Stomach (tissue), 9 donors: ENCODE measurements around the gene GSTM5. TPM values are rescaled to one million over a fixed set of nuclear protein-coding genes. Genes with fewer than 3 reads are reported as not detected.
A peak's percentile ranks its signal among the peaks of the same experiment; 100 is the strongest.
"Not testable (repeated sequence)": the region's sequence is repeated elsewhere in the genome, so short reads cannot be mapped to it uniquely, and the experiment has no call there.

Source experiments
- DNase-seq, 2 donors: peaks; one replicate each; pipeline versions ENCODE4 v3.0.0 to v3.0.0-alpha.2; 2013 to 2019
- H3K27ac ChIP-seq, 5 donors: fragments of 200-600 bp in 4 of 5; sonication (generic) in 4 of 5; one replicate each; pipeline ENCODE4 v1.5.1; 2013 to 2019; ENCODE audit warnings: mild to moderate bottlenecking in 1 of 5, moderate library complexity in 1 of 5
- H3K27me3 ChIP-seq, 3 donors: fragments of 200-600 bp; sonication (generic); one replicate each; pipeline ENCODE4 v1.5.1; 2017 to 2019; ENCODE audit warnings: mixed run types in 1 of 3
- H3K36me3 ChIP-seq, 4 donors: fragments of 200-600 bp; sonication (generic); 1 replicate in 3 of 4; 2 replicates in 1 of 4; pipeline ENCODE4 v1.5.1; 2016 to 2019
- H3K4me1 ChIP-seq, 4 donors: fragments of 200-600 bp; sonication (generic); one replicate each; pipeline ENCODE4 v1.5.1; 2016 to 2019
- H3K4me3 ChIP-seq, 4 donors: fragments of 200-600 bp; sonication (generic) in 3 of 4; one replicate each; pipeline ENCODE4 v1.5.1; 2016 to 2019; ENCODE audit warnings: mild to moderate bottlenecking in 1 of 4
- H3K9me3 ChIP-seq, 4 donors: fragments of 200-600 bp; sonication (generic); one replicate each; pipeline ENCODE4 v1.5.1; 2016 to 2019
- EP300 ChIP-seq: sonication (generic); formaldehyde crosslinking; IDR thresholded peaks from one replicate; pipeline ENCODE4 v1.6.1; 2017; ENCODE audit warnings: antibody characterized with exemption
- POLR2A ChIP-seq, 4 donors: fragments of 450-650 bp; IDR thresholded peaks; one replicate each; pipeline ENCODE4 v1.6.1; 2016; ENCODE audit warnings: antibody characterized with exemption in 4 of 4, control low read depth in 2 of 4, mild to moderate bottlenecking in 1 of 4, moderate library complexity in 1 of 4
- POLR2AphosphoS5 ChIP-seq, 3 donors: sonication (generic); formaldehyde crosslinking; IDR thresholded peaks; one replicate each; pipeline ENCODE4 v1.6.1; 2016; ENCODE audit warnings: antibody characterized with exemption in 3 of 3
- WGBS, 5 donors: extraction: QIAGEN DNeasy Blood & Tissue Kit in 3 of 5; methylation state at CpG; one replicate each; pipeline versions ENCODE4 v1.1.5 to v1.1.7; 2013 to 2018; 5-methylcytosine and 5-hydroxymethylcytosine counted together
- intact Hi-C: fragments of 100-400 bp; cut with DNase I; formaldehyde crosslinking; loops from one replicate; pipeline ENCODE4 v1.15.1; 2023; ENCODE audit warnings: low total_unique reads
- polyA plus RNA-seq, 3 donors: library from polyadenylated mRNA; stranded (reverse); fragments of 200-250 nt; gene quantifications; one replicate each; pipeline ENCODE4 v1.2.3, GENCODE V29; 2013
- total RNA-seq, 5 donors: library from RNA; depleted of rRNA; stranded (reverse); fragments of >200 nt; gene quantifications; one replicate each; pipeline versions ENCODE4 v1.1.0 to v1.2.3, GENCODE V29; 2014 to 2016
- TF ChIP-seq, protein P1 (sequence below), 7 experiments: fragments of 450-650 bp in 4 of 7; fragments of 200-600 bp in 3 of 7; sonication (generic) in 3 of 7; IDR thresholded peaks; one replicate each; pipeline ENCODE4 v1.5.1; 2016 to 2019; ENCODE audit warnings: antibody characterized with exemption in 7 of 7, control low read depth in 2 of 7, mild to moderate bottlenecking in 1 of 7
- donor health status: healthy with polysubstance abuse.
- donor health status: Bipolar disorder and iron deficiency.
- donor health status: healthy.

Gene GSTM5
- total and polyA plus RNA-seq, 8 donors = 1.4 to 35.6 (median 16.7) TPM; not detected in 2

DNA sequence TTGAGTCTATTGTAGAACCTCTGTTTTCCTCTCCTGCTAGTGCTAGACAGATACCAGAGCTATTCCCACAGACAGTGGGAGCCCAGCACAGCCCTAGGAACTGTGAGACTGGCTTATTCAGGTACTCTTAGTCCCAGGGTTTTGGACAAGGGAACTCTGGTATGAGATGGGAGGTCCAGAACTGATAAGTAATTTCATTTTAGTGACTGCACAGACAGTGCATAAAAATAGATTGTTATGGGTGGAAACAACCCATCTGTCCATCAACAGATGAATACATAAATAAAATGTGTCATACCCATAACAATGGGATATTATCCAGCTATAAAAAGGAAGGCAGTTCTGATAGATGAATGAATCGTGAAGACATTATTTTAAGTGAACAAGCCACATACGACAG lies 42.7 kb downstream of the GSTM5 start:
- H3K4me3 ChIP-seq = no peak overlapping the region
- 75 to 93% (median 82%) methylated on average over 2 of the region's 2 CpGs for WGBS, 5 donors
- H3K36me3 ChIP-seq = peaks cover 5 to 83% (median 26%) of the 10 kb centered on the region in 4 donors
- no peaks in the 10 kb centered on the region for H3K4me1 ChIP-seq
- TF ChIP-seq EP300 = no peak
- TF ChIP-seq POLR2A (IDR thresholded peaks at IDR 0.05) = no peak
- TF ChIP-seq POLR2AphosphoS5 (IDR thresholded peaks at IDR 0.05) = no peak
- TF ChIP-seq, protein P1, sequence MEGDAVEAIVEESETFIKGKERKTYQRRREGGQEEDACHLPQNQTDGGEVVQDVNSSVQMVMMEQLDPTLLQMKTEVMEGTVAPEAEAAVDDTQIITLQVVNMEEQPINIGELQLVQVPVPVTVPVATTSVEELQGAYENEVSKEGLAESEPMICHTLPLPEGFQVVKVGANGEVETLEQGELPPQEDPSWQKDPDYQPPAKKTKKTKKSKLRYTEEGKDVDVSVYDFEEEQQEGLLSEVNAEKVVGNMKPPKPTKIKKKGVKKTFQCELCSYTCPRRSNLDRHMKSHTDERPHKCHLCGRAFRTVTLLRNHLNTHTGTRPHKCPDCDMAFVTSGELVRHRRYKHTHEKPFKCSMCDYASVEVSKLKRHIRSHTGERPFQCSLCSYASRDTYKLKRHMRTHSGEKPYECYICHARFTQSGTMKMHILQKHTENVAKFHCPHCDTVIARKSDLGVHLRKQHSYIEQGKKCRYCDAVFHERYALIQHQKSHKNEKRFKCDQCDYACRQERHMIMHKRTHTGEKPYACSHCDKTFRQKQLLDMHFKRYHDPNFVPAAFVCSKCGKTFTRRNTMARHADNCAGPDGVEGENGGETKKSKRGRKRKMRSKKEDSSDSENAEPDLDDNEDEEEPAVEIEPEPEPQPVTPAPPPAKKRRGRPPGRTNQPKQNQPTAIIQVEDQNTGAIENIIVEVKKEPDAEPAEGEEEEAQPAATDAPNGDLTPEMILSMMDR (IDR thresholded peaks at IDR 0.05) = no peak
- intact Hi-C loops = loop anchor here (5.0 kb wide), 1 partner anchor 192 kb away; no protein-coding TSS in a partner anchor
- no peak overlapping the region for H3K27ac ChIP-seq
- H3K9me3 ChIP-seq = no peaks in the 10 kb centered on the region
- peaks cover 0 to 5% (median 0%) of the 10 kb centered on the region in 3 donors for H3K27me3 ChIP-seq
- DNase-seq = no peak

DNA sequence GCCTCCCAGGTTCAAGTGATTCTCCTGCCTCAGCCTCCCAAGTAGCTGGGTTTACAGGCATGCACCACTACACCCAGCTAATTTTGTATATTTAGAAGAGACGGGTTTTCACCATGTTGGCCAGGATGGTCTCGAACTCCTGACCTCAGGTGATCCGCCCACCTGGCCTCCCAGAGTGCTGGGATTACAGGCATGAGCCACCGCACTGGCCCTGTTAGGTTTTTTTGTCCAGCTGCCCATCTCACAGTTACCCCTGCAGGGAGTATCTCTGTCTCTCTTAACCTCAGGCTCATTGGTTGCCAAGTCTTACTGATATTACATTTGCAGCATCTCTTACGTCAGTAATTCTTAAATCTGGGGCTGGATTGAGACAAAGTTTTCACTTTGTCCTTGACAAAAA lies 44.3 kb downstream of the GSTM5 start:
- intact Hi-C loops, H3K4me1 ChIP-seq, H3K4me3 ChIP-seq, H3K9me3 ChIP-seq, H3K27me3 ChIP-seq, H3K27ac ChIP-seq: not testable (repeated sequence)
- DNase-seq = peak in 1 of 2 donors; percentile 16
- 93 to 96% (median 94%) methylated on average over 5 of the region's 5 CpGs for WGBS, 5 donors
- peaks cover 0 to 78% (median 20%) of the 10 kb centered on the region in 4 donors for H3K36me3 ChIP-seq

- no peak overlapping the region for H3K4me3 ChIP-seq
- TF ChIP-seq POLR2A (IDR thresholded peaks at IDR 0.05) = no peak
- TF ChIP-seq, protein P1 (IDR thresholded peaks at IDR 0.05) = no peak
- no peak for TF ChIP-seq POLR2AphosphoS5 (IDR thresholded peaks at IDR 0.05)
- TF ChIP-seq EP300 = no peak
- H3K4me1 ChIP-seq = peaks cover 0 to 15% (median 7%) of the 10 kb centered on the region in 4 donors
- WGBS, 5 donors = 85 to 95% (median 90%) methylated on average over 7 of the region's 7 CpGs
- H3K27ac ChIP-seq = no peak overlapping the region
- no peaks in the 10 kb centered on the region for H3K9me3 ChIP-seq
- H3K27me3 ChIP-seq = no peaks in the 10 kb centered on the region
- no peak for DNase-seq
- peaks cover 0 to 72% (median 19%) of the 10 kb centered on the region in 4 donors for H3K36me3 ChIP-seq
- intact Hi-C loops = no loop called here
Measured at GRCh38 chr1:109756848-109757521, 44.9 kb downstream of the GSTM5 start.

DNA sequence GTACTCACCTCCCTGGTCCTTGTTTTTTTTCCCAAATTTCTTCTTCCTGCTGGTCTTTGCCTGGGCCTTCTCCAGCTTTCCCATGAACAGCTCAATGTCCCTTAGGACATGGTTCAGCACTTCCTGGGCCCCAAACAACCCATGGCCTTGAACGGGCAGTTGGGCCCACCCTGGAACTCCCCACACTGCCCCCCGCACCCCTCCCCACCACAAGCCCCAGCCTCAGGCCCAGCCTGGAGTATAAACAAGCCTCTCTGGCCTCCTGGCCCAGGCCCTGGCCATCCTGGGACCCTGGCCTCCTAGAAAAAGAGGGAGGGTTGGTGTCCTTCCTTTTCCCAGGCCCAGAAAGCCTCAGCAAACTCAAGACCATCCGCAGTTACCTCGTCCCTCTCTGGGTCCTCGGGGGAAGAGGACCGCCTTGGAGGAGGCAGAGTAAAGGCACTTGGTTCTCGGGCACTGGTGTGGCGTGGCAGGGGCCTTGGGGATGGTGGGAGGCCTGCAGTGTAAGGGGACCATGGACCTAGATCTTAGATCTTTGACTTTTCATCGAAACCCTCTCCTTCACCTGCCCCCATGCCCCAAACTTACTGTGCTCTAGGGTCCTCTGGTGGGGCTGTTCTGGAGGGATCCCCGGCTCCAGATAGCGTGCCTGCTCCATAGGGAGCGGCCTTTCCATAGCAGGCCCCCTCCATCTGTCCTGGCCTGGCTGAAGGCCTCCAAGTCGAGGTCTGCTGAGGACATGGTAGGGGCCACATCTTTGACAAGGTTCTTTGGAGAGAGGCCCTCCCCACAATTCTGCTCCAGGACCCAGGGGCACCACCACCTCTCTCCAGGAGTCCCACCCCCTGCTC lies 46.1 kb downstream of the GSTM5 start:
- DNase-seq = no peak
- 88 to 96% (median 93%) methylated on average over 10 to 13 of the region's 13 CpGs for WGBS, 5 donors
- H3K9me3 ChIP-seq = no peaks in the 10 kb centered on the region
- H3K36me3 ChIP-seq = peaks cover 0 to 60% (median 13%) of the 10 kb centered on the region in 4 donors
- intact Hi-C loops = no loop called here
- H3K27ac ChIP-seq = no peak overlapping the region
- no peak overlapping the region for H3K4me3 ChIP-seq
- H3K4me1 ChIP-seq = peaks cover 8 to 21% (median 15%) of the 10 kb centered on the region in 4 donors
- no peaks in the 10 kb centered on the region for H3K27me3 ChIP-seq
- TF ChIP-seq POLR2AphosphoS5 (IDR thresholded peaks at IDR 0.05) = no peak

DNA sequence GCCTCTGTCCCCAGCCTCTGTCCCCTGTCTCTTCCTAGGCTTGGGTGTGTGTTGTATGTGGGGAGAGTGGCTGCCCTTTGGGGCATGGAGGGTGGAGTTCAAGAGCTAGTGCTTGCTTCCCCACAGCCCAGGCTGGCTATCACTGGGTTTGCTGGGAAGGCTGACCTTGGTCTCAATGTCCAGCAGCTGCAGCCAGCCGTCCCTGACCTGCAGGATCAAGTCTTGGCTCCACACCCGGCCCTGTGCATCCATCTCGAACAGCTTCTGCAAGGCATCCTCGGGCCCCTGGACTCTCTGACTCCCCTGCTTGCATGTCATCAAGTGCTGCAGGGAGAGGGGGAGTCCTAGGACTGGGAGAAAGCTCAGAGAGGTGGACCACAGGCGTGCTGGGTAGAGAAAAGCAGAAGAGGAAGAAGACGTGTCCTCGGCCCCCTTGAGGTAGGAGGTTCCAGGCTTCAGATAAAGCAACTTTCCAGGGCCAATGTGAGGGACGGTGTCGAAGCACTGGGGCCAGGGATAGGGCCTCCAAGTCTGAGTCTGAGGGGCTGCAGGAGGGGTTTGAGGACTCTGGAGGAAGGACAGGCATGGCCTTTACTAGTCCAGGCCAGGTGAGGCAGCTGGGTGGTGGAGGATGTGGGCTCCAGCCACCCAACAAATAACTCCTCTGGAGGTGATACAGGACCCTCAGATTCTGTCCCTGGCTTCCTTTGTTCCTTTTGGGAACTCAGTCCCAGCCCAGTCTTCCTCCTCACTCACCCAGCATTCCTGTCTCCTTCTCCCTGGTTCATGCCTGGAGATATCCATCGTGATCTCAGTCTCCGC lies 47.7 kb downstream of the GSTM5 start:
- intact Hi-C loops = no loop called here

More for the DNA sequence above, 47.7 kb downstream of the GSTM5 start:
- Histone ChIP-seq H3K4me1 (peaks cover 16 to 34% (median 28%) of the 10 kb centered on the region in 4 donors), H3K36me3 (peaks cover 0 to 53% (median 13%) of the 10 kb centered on the region in 4 donors), H3K4me3 (no peak overlapping the region), H3K27ac (no peak overlapping the region), H3K27me3 (no peaks in the 10 kb centered on the region), H3K9me3 (no peaks in the 10 kb centered on the region)
- TF ChIP-seq POLR2A (IDR thresholded peaks at IDR 0.05) = no peak
- no peak for TF ChIP-seq EP300
- TF ChIP-seq, protein P1 (IDR thresholded peaks at IDR 0.05) = no peak
- TF ChIP-seq POLR2AphosphoS5 (IDR thresholded peaks at IDR 0.05) = no peak
- WGBS, 5 donors = 81 to 93% (median 87%) methylated on average over 10 to 11 of the region's 11 CpGs
- peak in 1 of 2 donors; percentile 20 for DNase-seq
